ENCODE data around the gene ARID1B. TPM values are rescaled to one million over a fixed set of nuclear protein-coding genes. Genes with fewer than 3 reads are reported as not detected.

Gene ARID1B
- total and polyA plus RNA-seq, 10 donors, result 17.7 to 223 (median 141) TPM

- Histone ChIP-seq H3K9me3 (no peaks in the 10 kb centered on the region), H3K27ac (no peak overlapping the region), H3K36me3 (peaks cover 0 to 73% (median 19%) of the 10 kb centered on the region in 6 donors), H3K4me3 (no peak overlapping the region), H3K4me1 (peaks cover 0 to 40% (median 13%) of the 10 kb centered on the region in 6 donors), H3K27me3 (replicated peaks in 1 of 7) (no peaks in the 10 kb centered on the region)
- no peak for TF ChIP-seq CTCF (IDR thresholded peaks at IDR 0.05 in 8 of 11, conservative IDR thresholded peaks at IDR 0.05 in 3 of 11)
- no peak for TF ChIP-seq POLR2A (IDR thresholded peaks at IDR 0.05)
- no peak for TF ChIP-seq POLR2AphosphoS5 (IDR thresholded peaks at IDR 0.05)
- 67 to 84% (median 78%) methylated on average over 10 of the region's 10 CpGs for WGBS, 5 donors
- no peak for DNase-seq
- intact Hi-C loops (cut with DNase I; ENCODE audit: low total_unique reads), result no loop called here
Measured at GRCh38 chr6:157143171-157143889, 366.2 kb downstream of the ARID1B start.

- intact Hi-C loops (cut with DNase I; ENCODE audit: low total_unique reads), result no loop called here
- H3K27ac ChIP-seq, result no peak overlapping the region
- no peaks in the 10 kb centered on the region for H3K9me3 ChIP-seq
- peaks cover 0 to 42% (median 17%) of the 10 kb centered on the region in 6 donors for H3K4me1 ChIP-seq
- H3K27me3 ChIP-seq (replicated peaks in 1 of 7), result no peaks in the 10 kb centered on the region
- 74 to 86% (median 79%) methylated on average over 17 of the region's 17 CpGs for WGBS, 5 donors
- TF ChIP-seq POLR2AphosphoS5 (IDR thresholded peaks at IDR 0.05), result peak in 1 of 3 donors; percentile 11
- no peak for TF ChIP-seq POLR2A (IDR thresholded peaks at IDR 0.05)
- TF ChIP-seq CTCF (IDR thresholded peaks at IDR 0.05 in 8 of 11, conservative IDR thresholded peaks at IDR 0.05 in 3 of 11), result no peak
- H3K4me3 ChIP-seq, result no peak overlapping the region
- peaks cover 0 to 73% (median 23%) of the 10 kb centered on the region in 6 donors for H3K36me3 ChIP-seq
- no peak for DNase-seq
Measured at GRCh38 chr6:157143890-157144798, 367.0 kb downstream of the ARID1B start.

- no peak overlapping the region for H3K4me3 ChIP-seq
- no peak for DNase-seq
- H3K36me3 ChIP-seq, result peaks cover 0 to 76% (median 27%) of the 10 kb centered on the region in 6 donors
- intact Hi-C loops (cut with DNase I; ENCODE audit: low total_unique reads), result no loop called here
- no peak overlapping the region for H3K27ac ChIP-seq
- H3K9me3 ChIP-seq, result no peaks in the 10 kb centered on the region
- no peaks in the 10 kb centered on the region for H3K27me3 ChIP-seq (replicated peaks in 1 of 7)
- H3K4me1 ChIP-seq, result peaks cover 0 to 42% (median 17%) of the 10 kb centered on the region in 6 donors
- TF ChIP-seq POLR2AphosphoS5 (IDR thresholded peaks at IDR 0.05), result no peak
- TF ChIP-seq CTCF (IDR thresholded peaks at IDR 0.05 in 8 of 11, conservative IDR thresholded peaks at IDR 0.05 in 3 of 11), result no peak
- no peak for TF ChIP-seq POLR2A (IDR thresholded peaks at IDR 0.05)
- WGBS, 5 donors, result 62 to 82% (median 72%) methylated on average over 19 of the region's 19 CpGs
Measured at GRCh38 chr6:157144859-157145568, 367.8 kb downstream of the ARID1B start.
